Transverse colon (tissue), 3 donors: ENCODE results near the gene PDSS2.

ENCODE experiments used
- EP300 ChIP-seq: sonication (generic); formaldehyde crosslinking; IDR thresholded peaks from one replicate; pipeline ENCODE4 v1.6.1; 2017; ENCODE audit warnings: antibody characterized with exemption, low read depth
- TF ChIP-seq, protein P1 (sequence below), 5 experiments: fragments of 200-600 bp in 3 of 5; fragments of 450-650 bp in 2 of 5; sonication (generic) in 3 of 5; IDR thresholded peaks; 1 replicate in 2 of 5; 2 replicates in 3 of 5; pipeline ENCODE4 v1.5.1; 2016 to 2017; ENCODE audit warnings: antibody characterized with exemption in 5 of 5, inconsistent platforms in 3 of 5, mild to moderate bottlenecking in 2 of 5, moderate library complexity in 1 of 5

DNA sequence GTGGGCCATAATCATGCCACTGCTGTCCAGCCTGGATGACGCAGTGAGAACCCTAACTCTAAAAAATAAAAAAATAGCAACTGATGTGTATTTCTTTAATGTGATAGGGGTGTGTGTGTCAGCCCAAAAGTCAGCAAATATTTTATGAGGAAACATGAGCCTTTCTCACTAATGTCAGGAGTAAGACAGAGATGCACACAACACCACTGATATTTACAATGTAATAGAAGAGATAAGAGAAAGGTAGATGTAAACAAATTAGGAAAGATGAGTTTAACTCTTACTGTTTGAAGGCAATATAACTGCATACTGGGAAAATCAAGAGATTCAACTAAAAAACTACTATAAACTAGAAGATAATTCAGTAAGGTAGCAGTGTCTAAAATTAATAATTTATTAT, 244.0 kb downstream of the PDSS2 start:
- TF ChIP-seq EP300: no peak
- TF ChIP-seq, protein P1, sequence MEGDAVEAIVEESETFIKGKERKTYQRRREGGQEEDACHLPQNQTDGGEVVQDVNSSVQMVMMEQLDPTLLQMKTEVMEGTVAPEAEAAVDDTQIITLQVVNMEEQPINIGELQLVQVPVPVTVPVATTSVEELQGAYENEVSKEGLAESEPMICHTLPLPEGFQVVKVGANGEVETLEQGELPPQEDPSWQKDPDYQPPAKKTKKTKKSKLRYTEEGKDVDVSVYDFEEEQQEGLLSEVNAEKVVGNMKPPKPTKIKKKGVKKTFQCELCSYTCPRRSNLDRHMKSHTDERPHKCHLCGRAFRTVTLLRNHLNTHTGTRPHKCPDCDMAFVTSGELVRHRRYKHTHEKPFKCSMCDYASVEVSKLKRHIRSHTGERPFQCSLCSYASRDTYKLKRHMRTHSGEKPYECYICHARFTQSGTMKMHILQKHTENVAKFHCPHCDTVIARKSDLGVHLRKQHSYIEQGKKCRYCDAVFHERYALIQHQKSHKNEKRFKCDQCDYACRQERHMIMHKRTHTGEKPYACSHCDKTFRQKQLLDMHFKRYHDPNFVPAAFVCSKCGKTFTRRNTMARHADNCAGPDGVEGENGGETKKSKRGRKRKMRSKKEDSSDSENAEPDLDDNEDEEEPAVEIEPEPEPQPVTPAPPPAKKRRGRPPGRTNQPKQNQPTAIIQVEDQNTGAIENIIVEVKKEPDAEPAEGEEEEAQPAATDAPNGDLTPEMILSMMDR (IDR thresholded peaks at IDR 0.05): no peak
